IPS-20b (cell line): ENCODE data around the gene PTER.

ENCODE experiments used
- H3K27ac ChIP-seq: one replicate; pipeline ENCODE4 v1.5.1; 2013; ENCODE audit warnings: low read length
- H3K27me3 ChIP-seq: 2 replicates; pipeline ENCODE4 v1.6.1; 2013; ENCODE audit warnings: mild to moderate bottlenecking, low read length, inconsistent platforms; ENCODE audit not compliant: insufficient read depth
- H3K36me3 ChIP-seq: 2 replicates; pipeline ENCODE4 v1.6.1; 2013; ENCODE audit warnings: low read depth, mild to moderate bottlenecking, inconsistent platforms, low read length, moderate library complexity; ENCODE audit not compliant: insufficient read depth
- H3K4me1 ChIP-seq: 2 replicates; pipeline ENCODE4 v1.6.1; 2013; ENCODE audit warnings: mild to moderate bottlenecking, control low read depth, inconsistent platforms, low read length, moderate library complexity; ENCODE audit not compliant: insufficient read depth
- H3K4me3 ChIP-seq: 2 replicates; pipeline ENCODE4 v1.5.1; 2013; ENCODE audit warnings: mild to moderate bottlenecking, low read length, inconsistent platforms
- H3K9ac ChIP-seq: 2 replicates; pipeline ENCODE4 v1.6.1; 2013; ENCODE audit warnings: low read depth, mild to moderate bottlenecking, inconsistent platforms, low read length, moderate library complexity
- H3K9me3 ChIP-seq: 2 replicates; pipeline ENCODE4 v1.6.1; 2013; ENCODE audit warnings: mild to moderate bottlenecking, low read depth, low read length, inconsistent platforms; ENCODE audit not compliant: insufficient read depth

PTER gene

GRCh38 chr10:16559236-16559773, 122.5 kb downstream of the PTER start:
- Histone ChIP-seq H3K27ac (no peak overlapping the region), H3K4me1 (no peaks in the 10 kb centered on the region), H3K9me3 (no peaks in the 10 kb centered on the region), H3K4me3 (no peak overlapping the region), H3K9ac (no peak overlapping the region), H3K36me3 (no peaks in the 10 kb centered on the region), H3K27me3 (no peaks in the 10 kb centered on the region)

GRCh38 chr10:16562891-16563290, 126.1 kb downstream of the PTER start:
- no peaks in the 10 kb centered on the region for H3K27me3 ChIP-seq
- H3K4me3 ChIP-seq = no peak overlapping the region
- H3K27ac ChIP-seq = no peak overlapping the region
- H3K4me1 ChIP-seq = no peaks in the 10 kb centered on the region; the same call in 1 of the 2 replicates
- H3K36me3 ChIP-seq = no peaks in the 10 kb centered on the region
- H3K9me3 ChIP-seq = no peaks in the 10 kb centered on the region
- no peak overlapping the region for H3K9ac ChIP-seq
